K562 (cell line): ENCODE results near the gene SEC31A. TPM values are rescaled to one million over a fixed set of nuclear protein-coding genes. Genes with fewer than 3 reads are reported as not detected.

Experiments used
- ATAC-seq: fragments of 200-7000 bp; cut with Tn5 transposase; 3 replicates; pipeline ENCODE4 v1.9.1; 2020; ENCODE audit warnings: moderate library complexity
- BruUV-seq: library from RNA; stranded (reverse); fragments of 400-500 nt; replicated peaks from 2 replicates; lab custom pipeline; 2021; lab: Mats Ljungman, UMichigan
- CTCF ChIA-PET: fragments of 300-600 bp; formaldehyde crosslinking; extraction: SDS; loops from one replicate; lab custom pipeline; 2021; ENCODE audit warnings: low intra/inter-chr PET ratio; lab: Yijun Ruan, JAX
- POLR2A ChIA-PET: fragments of 300-600, 350-650 bp; sonication (Branson Sonifier 250); formaldehyde crosslinking; extraction: SDS; loops from one replicate; lab custom pipeline; 2021; ENCODE audit warnings: antibody characterized with exemption, inconsistent platforms; lab: Yijun Ruan, JAX
- DNase-seq, 4 experiments: peaks; one replicate each; pipeline versions ENCODE4 v3.0.0 to v3.0.0-alpha.2; 2011 to 2018; ENCODE audit warnings: low spot score in 3 of 4, mixed read lengths in 3 of 4; ENCODE audit errors: extremely low read depth in 1 of 4
- FAIRE-seq: peaks from 2 replicates; lab custom pipeline; 2011; peaks lifted over from hg19 to GRCh38; lab: Jason Lieb, UNC
- H2AFZ ChIP-seq: 2 replicates; pipeline ENCODE4 v1.6.0; 2011; ENCODE audit warnings: low read depth, low read length, control low read depth, inconsistent platforms
- H3K27ac ChIP-seq: fragments of 200-600 bp; 3 replicates; pipeline ENCODE4 v1.8.0; 2011; ENCODE audit warnings: low read depth, mild to moderate bottlenecking, control low read depth, inconsistent platforms, low read length, moderate library complexity, mixed read lengths; ENCODE audit errors: extremely low read depth
- H3K27me3 ChIP-seq, 2 experiments: fragments of 300-600 bp in 1 of 2; 2 replicates in 1 of 2; 3 replicates in 1 of 2; pipeline versions ENCODE4 v1.6.0 to v1.8.0; 2011; ENCODE audit warnings: inconsistent platforms in 2 of 2, low read length in 2 of 2, mild to moderate bottlenecking in 1 of 2, mixed read lengths in 1 of 2, moderate library complexity in 1 of 2; ENCODE audit not compliant: control insufficient read depth in 2 of 2, insufficient read depth in 2 of 2
- H3K36me3 ChIP-seq: fragments of 300-600 bp; 3 replicates; pipeline ENCODE4 v1.8.0; 2011; ENCODE audit warnings: mild to moderate bottlenecking, low read length, inconsistent platforms; ENCODE audit not compliant: control insufficient read depth, insufficient read depth
- H3K4me1 ChIP-seq, 2 experiments: fragments of 200-600 bp in 1 of 2; replicated peaks in 1 of 2; 2 replicates in 1 of 2; 3 replicates in 1 of 2; pipeline versions ENCODE4 v1.5.1 to v1.8.0; 2011; ENCODE audit warnings: inconsistent platforms in 2 of 2, low read length in 2 of 2, mild to moderate bottlenecking in 1 of 2, mixed read lengths in 1 of 2, moderate library complexity in 1 of 2; ENCODE audit not compliant: control insufficient read depth in 2 of 2, insufficient read depth in 2 of 2
- H3K4me2 ChIP-seq: 2 replicates; pipeline ENCODE4 v1.6.1; 2011; ENCODE audit warnings: low read length, control low read depth, inconsistent platforms, mixed read lengths; ENCODE audit not compliant: insufficient read depth
- H3K4me3 ChIP-seq: fragments of 200-600 bp; sonication (generic), shearing (Covaris generic); 2 replicates; pipeline ENCODE4 v1.5.1; 2016; ENCODE audit warnings: control low read depth, inconsistent platforms
- H3K79me2 ChIP-seq: fragments of 200-600 bp; 3 replicates; pipeline ENCODE4 v1.8.0; 2011; ENCODE audit warnings: low read length, inconsistent platforms; ENCODE audit not compliant: control insufficient read depth, insufficient read depth
- H3K9ac ChIP-seq, 2 experiments: 2 replicates each; pipeline versions ENCODE4 v1.6.0 to v1.6.1; 2011; ENCODE audit warnings: low read depth in 2 of 2, low read length in 2 of 2, control low read depth in 1 of 2, inconsistent platforms in 1 of 2, mild to moderate bottlenecking in 1 of 2, mixed read lengths in 1 of 2; ENCODE audit not compliant: insufficient read depth in 1 of 2
- H3K9me1 ChIP-seq: one replicate; pipeline ENCODE4 v1.6.0; 2011; ENCODE audit warnings: inconsistent platforms, mild to moderate bottlenecking, low read length, moderate library complexity; ENCODE audit not compliant: control insufficient read depth, insufficient read depth
- H3K9me3 ChIP-seq: replicated peaks from 2 replicates; pipeline ENCODE4 v1.5.1; 2011; ENCODE audit warnings: low read depth, low read length, inconsistent platforms; ENCODE audit not compliant: control insufficient read depth, insufficient read depth
- H4K20me1 ChIP-seq: replicated peaks from 2 replicates; pipeline ENCODE4 v1.6.1; 2011; ENCODE audit warnings: low read length, inconsistent platforms, mixed read lengths; ENCODE audit not compliant: control insufficient read depth, insufficient read depth
- ARHGAP35 ChIP-seq: fragments of 450-650 bp; IDR thresholded peaks from 2 replicates; pipeline ENCODE4 v1.6.1; 2018; ENCODE audit not compliant: partially characterized antibody
- CEBPB ChIP-seq: fragments of 450-650 bp; IDR thresholded peaks from 2 replicates; pipeline ENCODE4 v1.6.1; 2016; ENCODE audit warnings: missing genetic modification characterization, missing compliant biosample characterization
- KLF6 ChIP-seq: fragments of 250-450 bp; sonication (Bioruptor Pico); IDR thresholded peaks from 2 replicates; pipeline ENCODE4 v1.4.0; 2020; ENCODE audit warnings: mild to moderate bottlenecking, moderate library complexity, borderline replicate concordance
- POLR2AphosphoS5 ChIP-seq: IDR thresholded peaks from 2 replicates; pipeline ENCODE4 v1.6.1; 2011; ENCODE audit warnings: mild to moderate bottlenecking, low read depth, low read length, moderate library complexity; ENCODE audit not compliant: control insufficient read depth, insufficient read depth
- WGBS: fragments of 100-300 bp; shearing (Covaris generic); methylation state at CpG from one replicate; pipeline ENCODE4 v1.1.6; 2016; ENCODE audit warnings: low coverage, mixed read lengths; ENCODE audit not compliant: insufficient coverage; ENCODE audit errors: missing lambda C conversion rate; 5-methylcytosine and 5-hydroxymethylcytosine counted together
- in situ Hi-C: fragments of 300-500 bp; cut with MboI; formaldehyde crosslinking; loops from 4 replicates; pipeline ENCODE4 v1.15.0; 2018; ENCODE audit warnings: inconsistent platforms, mixed read lengths
- intact Hi-C: fragments of 100-400 bp; cut with micrococcal nuclease; formaldehyde crosslinking; loops from 2 replicates; pipeline ENCODE4 v1.14.2; 2022
- polyA plus RNA-seq, 8 experiments: library from polyadenylated mRNA; depleted of rRNA in 4 of 8; stranded (reverse) in 5 of 8; unstranded in 3 of 8; fragments of >200 nt; fragmentation: Nextera tagmentation in 2 of 8; fragmentation: Illumina TruSeq in 1 of 8; extraction: Ambion mirVana in 2 of 8; extraction: Trizol in 1 of 8; gene quantifications; 2 replicates each; pipeline versions ENCODE4 v1.2.1 to v1.2.3, GENCODE V29; 2011 to 2014; ENCODE audit warnings: inconsistent platforms in 1 of 8, missing spikeins in 1 of 8
- total RNA-seq, 7 experiments: library from RNA; depleted of rRNA in 6 of 7; stranded (reverse); fragments of >200 nt in 6 of 7; fragmentation: Illumina TruSeq in 2 of 7; extraction: Trizol in 2 of 7; gene quantifications; 2 replicates each; pipeline versions ENCODE4 v1.2.1 to v1.2.3, GENCODE V29; 2011 to 2021; ENCODE audit warnings: low replicate concordance in 1 of 7

Gene SEC31A
- total and polyA plus RNA-seq, 9 of the 15 experiments (the other 6 are each of a cell fraction or from before 2014, with no cell fraction given): 78.9 to 241 (median 173) TPM

GRCh38 chr4:82868572-82868971 lies 22.4 kb downstream of the SEC31A start:
- Histone ChIP-seq H3K36me3 (peaks cover 94% of the 10 kb centered on the region), H3K27me3 (no peaks in the 10 kb centered on the region), H3K79me2 (no peaks in the 10 kb centered on the region; the same call in 2 of the 3 replicates), H3K4me2 (no peak overlapping the region), H3K9me1 (no peaks in the 10 kb centered on the region), H3K4me3 (no peak overlapping the region), H3K4me1 (no peaks in the 10 kb centered on the region), H3K27ac (no peak overlapping the region), H4K20me1 (peaks cover 4% of the 10 kb centered on the region; the same call in 1 of the 2 replicates), H3K9ac (no peak overlapping the region), H2AFZ (no peak overlapping the region), H3K9me3 (no peaks in the 10 kb centered on the region)
- TF ChIP-seq KLF6 (CRISPR knock-in tag) (no peak), POLR2AphosphoS5 (peak; percentile 29; the same call in 1 of the 2 replicates)
- POLR2A ChIA-PET: interaction anchor here (1.1 to 2.4 kb wide), 3 partner anchors 8 to 15 kb away, joined by 4 to 15 read pairs (median 4); no protein-coding TSS in a partner anchor
- no TSS peak for BruUV-seq
- 98% methylated on average over 5 of the region's 5 CpGs for WGBS
- in situ Hi-C loops (no loop called here), intact Hi-C loops (no loop called here)
- CTCF ChIA-PET: no interaction called here
- ATAC-seq (no peak), FAIRE-seq (no peak), DNase-seq (no peak)

- 69% methylated on average over 8 of the region's 8 CpGs for WGBS
- BruUV-seq: no TSS peak
- DNase-seq (no peak), FAIRE-seq (no peak), ATAC-seq (no peak)
- Histone ChIP-seq H3K9ac (no peak overlapping the region; a peak in 1 of 4 replicates), H3K36me3 (peaks cover 89% of the 10 kb centered on the region), H3K4me2 (no peak overlapping the region), H2AFZ (no peak overlapping the region), H3K27ac (no peak overlapping the region), H3K9me1 (no peaks in the 10 kb centered on the region), H3K4me1 (no peaks in the 10 kb centered on the region), H3K27me3 (no peaks in the 10 kb centered on the region), H3K9me3 (no peaks in the 10 kb centered on the region), H3K4me3 (no peak overlapping the region), H4K20me1 (peaks cover 4% of the 10 kb centered on the region; the same call in 1 of the 2 replicates), H3K79me2 (no peaks in the 10 kb centered on the region; the same call in 2 of the 3 replicates)
- TF ChIP-seq CEBPB (peak; percentile 24; the same call in 1 of the 2 replicates), ARHGAP35 (no peak)
- ChIA-PET CTCF (no interaction called here), POLR2A (interaction anchor here (1.0 to 2.4 kb wide), 2 partner anchors 10 to 13 kb away, joined by 3 to 15 read pairs; no protein-coding TSS in a partner anchor)
- intact Hi-C loops (no loop called here), in situ Hi-C loops (no loop called here)
Measured at GRCh38 chr4:82866706-82867385, 24.1 kb downstream of the SEC31A start.
